ENCODE measurements around the gene WAC.
"Not testable (repeated sequence)": the region's sequence is repeated elsewhere in the genome, so short reads cannot be mapped to it uniquely, and the experiment has no call there.

The WAC gene

DNA sequence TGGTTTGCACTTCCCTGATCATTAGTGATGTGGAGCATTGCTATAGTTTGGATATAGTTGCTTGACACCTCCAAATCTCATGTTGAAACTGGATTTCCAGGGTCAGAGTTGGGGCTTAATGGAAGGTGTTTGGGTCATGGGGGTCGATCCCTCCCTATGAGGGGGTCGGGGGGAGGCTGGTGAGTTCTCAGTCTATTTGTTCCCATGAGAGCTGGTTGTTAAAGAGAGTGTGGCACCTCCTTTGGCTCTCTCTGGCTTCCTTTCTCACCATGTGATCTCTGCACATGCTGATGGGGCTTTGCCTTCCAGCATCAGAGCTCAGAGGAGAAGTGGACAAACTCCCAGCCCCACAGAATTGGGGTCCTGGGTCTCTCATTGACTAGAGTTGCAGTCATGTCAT lies 107.6 kb downstream of the WAC start:
- Mint-ChIP-seq H3K27ac (no peak overlapping the region), H3K9me3 (peaks cover 3% of the 10 kb centered on the region), H3K36me3 (peaks cover 1% of the 10 kb centered on the region), H3K27me3 (no peaks in the 10 kb centered on the region), H3K4me3 (no peak overlapping the region), H3K4me1 (no peaks in the 10 kb centered on the region)

DNA sequence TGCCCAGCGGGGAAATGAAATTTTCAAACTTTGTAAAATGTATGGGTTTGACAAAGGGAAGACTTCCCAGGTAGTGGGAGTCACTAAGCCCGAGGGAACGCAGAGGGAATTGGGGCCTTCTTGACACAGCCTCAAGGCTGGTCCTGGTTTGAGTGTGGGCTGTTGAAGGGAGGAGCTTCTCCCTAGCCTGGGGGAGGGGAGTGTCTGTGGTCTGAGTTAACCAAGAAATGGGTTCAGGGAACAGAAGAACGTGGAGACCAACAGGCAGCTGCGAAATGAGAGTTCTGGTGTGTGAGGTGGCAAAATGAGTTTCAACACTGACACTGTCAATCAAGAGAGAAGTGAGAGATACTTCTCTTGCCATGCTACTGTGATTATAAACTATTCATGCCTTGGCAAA lies 111.7 kb downstream of the WAC start:
- no peaks in the 10 kb centered on the region for H3K36me3 Mint-ChIP-seq
- H3K27me3 Mint-ChIP-seq: no peaks in the 10 kb centered on the region
- no peaks in the 10 kb centered on the region for H3K9me3 Mint-ChIP-seq
- H3K27ac Mint-ChIP-seq: no peak overlapping the region
- H3K4me3 Mint-ChIP-seq: no peak overlapping the region
- H3K4me1 Mint-ChIP-seq: no peaks in the 10 kb centered on the region

DNA sequence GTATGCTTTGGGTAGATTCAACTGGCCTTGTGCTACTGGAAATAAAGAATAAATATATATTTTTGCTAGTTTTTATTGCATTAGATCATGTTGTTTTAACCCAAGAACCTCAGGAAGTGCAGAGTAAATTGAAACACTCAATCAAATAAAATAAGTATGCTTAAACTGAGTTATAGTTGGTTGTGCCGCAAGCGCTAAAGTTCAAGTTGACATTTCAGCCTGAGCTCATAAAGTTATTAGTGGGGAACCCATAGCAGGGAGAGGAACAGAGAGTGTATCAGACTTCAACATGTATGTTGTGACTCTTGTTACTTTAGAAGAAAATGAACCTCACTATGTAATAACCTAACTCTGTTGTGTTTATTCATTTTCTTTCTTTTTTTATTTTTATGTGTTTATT lies 119.2 kb downstream of the WAC start:
- H3K4me3 Mint-ChIP-seq: no peak overlapping the region
- no peak overlapping the region for H3K27ac Mint-ChIP-seq
- H3K36me3 Mint-ChIP-seq: peaks cover 1% of the 10 kb centered on the region
- H3K4me1 Mint-ChIP-seq: no peaks in the 10 kb centered on the region
- H3K27me3 Mint-ChIP-seq: peaks cover 4% of the 10 kb centered on the region
- H3K9me3 Mint-ChIP-seq: no peaks in the 10 kb centered on the region

DNA sequence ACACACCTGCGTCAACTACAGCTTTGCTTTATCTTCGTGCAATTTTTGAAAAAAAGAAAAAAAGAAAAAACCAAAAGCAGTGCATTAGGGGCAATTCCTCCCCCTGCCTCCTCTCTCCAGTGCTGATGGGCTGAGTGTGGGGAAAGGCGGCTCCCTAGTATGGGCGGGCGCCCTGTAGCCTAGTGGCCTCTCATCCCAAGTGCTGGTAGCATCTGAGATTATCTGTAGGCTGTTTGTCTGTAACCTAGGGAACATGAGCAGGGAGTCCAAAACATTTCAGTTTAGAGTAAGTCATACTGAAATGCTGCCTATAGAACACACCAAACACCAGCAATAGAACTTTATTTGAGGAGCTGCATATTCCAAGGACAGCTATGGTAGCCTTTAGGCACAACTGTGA lies 119.8 kb downstream of the WAC start:
- H3K27me3 Mint-ChIP-seq: peaks cover 4% of the 10 kb centered on the region
- H3K4me3 Mint-ChIP-seq: no peak overlapping the region
- peaks cover 1% of the 10 kb centered on the region for H3K36me3 Mint-ChIP-seq
- no peaks in the 10 kb centered on the region for H3K9me3 Mint-ChIP-seq
- no peak overlapping the region for H3K27ac Mint-ChIP-seq
- no peaks in the 10 kb centered on the region for H3K4me1 Mint-ChIP-seq

DNA sequence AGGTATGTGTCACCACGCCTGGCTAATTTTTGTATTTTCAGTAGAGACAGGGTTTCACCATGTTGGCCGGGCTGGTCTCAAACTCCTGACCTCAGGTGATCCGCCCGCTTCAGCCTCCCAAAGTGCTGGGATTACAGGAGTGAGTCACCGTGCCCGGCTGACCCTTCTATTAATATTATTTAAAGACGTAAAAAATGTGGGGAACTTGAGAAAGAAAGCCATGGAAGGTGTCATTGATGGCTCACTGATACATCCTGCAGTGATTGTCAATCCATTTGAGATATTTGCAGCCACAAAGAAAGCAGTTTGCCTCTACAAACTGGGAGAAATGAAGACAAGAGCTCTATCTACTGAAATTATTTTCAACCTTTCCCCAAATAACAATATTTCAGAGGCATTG lies 125.9 kb downstream of the WAC start:
- not testable (repeated sequence) for H3K4me3 Mint-ChIP-seq, H3K4me1 Mint-ChIP-seq

DNA sequence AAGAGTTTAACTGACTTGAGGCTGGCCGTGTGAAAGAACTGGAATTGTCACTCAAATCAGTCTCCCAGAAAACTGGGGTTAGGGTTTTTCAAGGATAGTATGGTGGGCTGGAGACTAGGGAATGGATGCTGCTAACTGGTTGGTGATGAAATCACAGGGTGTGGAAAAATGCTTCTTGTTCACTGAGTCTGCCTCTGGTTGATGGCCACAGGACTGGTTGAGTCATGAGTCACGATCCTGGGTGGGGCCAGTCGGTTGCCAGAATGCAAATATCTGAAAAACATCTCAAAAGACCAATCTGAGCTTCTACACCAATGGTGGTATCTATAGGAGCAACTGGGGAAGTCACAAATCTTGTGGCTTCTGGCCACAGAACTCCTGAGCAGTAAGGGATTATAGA lies 128.1 kb downstream of the WAC start:
- H3K36me3 Mint-ChIP-seq: no peaks in the 10 kb centered on the region
- H3K27ac Mint-ChIP-seq: no peak overlapping the region
- H3K9me3 Mint-ChIP-seq: no peaks in the 10 kb centered on the region

More for the DNA sequence above, 125.9 kb downstream of the WAC start:
- not testable (repeated sequence) for H3K9me3 Mint-ChIP-seq, H3K27me3 Mint-ChIP-seq, H3K36me3 Mint-ChIP-seq, H3K27ac Mint-ChIP-seq

DNA sequence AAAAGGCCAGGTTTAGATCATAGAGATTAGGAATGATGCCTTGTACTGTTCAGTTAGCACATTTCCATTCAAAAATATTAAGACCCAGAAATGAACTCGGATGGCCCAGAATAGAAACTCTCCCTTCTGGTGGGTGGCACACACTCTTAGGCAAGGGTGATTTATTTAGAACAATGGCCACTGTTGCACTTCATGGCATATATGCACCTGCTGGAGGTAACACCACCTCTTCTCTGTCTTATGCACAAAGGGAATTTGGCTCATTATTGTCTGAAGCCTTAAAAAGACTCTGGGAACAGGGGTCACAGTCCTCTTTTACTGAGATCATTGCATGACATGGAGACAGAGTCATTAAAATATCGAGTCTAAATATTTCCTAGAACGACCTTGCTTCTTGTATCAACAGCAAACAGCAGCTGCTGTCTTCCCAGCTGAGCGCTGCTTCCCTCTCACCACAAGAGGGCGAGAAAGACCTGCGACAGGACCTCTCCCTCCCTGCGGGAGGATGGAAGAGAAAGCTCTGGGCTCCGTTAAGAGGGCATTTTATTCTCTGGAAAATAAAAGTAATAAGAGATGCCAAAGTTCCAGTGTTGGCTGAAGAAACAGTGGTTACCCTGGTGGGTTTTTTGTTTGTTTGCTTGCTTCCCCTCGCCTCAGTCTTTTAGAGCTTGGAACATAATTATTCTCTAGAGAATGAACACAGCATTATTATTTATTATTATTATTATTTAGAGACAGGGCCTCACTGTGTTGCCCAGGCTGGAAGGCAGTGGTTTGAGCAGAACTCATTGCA lies 130.9 kb downstream of the WAC start:
- H3K4me1 Mint-ChIP-seq: peaks cover 8% of the 10 kb centered on the region
- H3K27ac Mint-ChIP-seq: no peak overlapping the region
- H3K4me3 Mint-ChIP-seq: no peak overlapping the region
- no peaks in the 10 kb centered on the region for H3K9me3 Mint-ChIP-seq
- no peaks in the 10 kb centered on the region for H3K36me3 Mint-ChIP-seq
- peaks cover 38% of the 10 kb centered on the region for H3K27me3 Mint-ChIP-seq

More for the DNA sequence above, 128.1 kb downstream of the WAC start:
- no peaks in the 10 kb centered on the region for H3K4me1 Mint-ChIP-seq
- H3K27me3 Mint-ChIP-seq: peaks cover 15% of the 10 kb centered on the region
- H3K4me3 Mint-ChIP-seq: no peak overlapping the region

DNA sequence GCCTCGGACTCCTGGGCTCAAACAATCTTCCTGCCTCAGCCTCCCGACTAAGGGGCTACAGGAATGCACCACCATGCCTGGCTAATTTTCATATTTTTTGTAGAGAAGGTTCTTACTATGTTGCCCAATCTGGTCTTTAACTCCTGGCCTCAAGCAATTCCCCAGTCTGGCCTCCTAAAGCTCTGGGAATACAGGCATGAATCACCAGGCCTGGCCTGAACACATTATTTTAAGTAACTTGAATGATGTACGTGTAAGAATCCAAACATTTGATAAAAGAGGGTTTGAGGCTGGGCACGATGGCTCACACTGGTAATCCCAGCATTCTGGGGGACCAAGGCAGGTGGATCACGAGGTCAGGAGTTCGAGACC lies 131.4 kb downstream of the WAC start:
- peaks cover 13% of the 10 kb centered on the region for H3K4me1 Mint-ChIP-seq
- no peak overlapping the region for H3K27ac Mint-ChIP-seq
- no peaks in the 10 kb centered on the region for H3K36me3 Mint-ChIP-seq
- H3K4me3 Mint-ChIP-seq: no peak overlapping the region
- H3K9me3 Mint-ChIP-seq: no peaks in the 10 kb centered on the region
- peaks cover 43% of the 10 kb centered on the region for H3K27me3 Mint-ChIP-seq

DNA sequence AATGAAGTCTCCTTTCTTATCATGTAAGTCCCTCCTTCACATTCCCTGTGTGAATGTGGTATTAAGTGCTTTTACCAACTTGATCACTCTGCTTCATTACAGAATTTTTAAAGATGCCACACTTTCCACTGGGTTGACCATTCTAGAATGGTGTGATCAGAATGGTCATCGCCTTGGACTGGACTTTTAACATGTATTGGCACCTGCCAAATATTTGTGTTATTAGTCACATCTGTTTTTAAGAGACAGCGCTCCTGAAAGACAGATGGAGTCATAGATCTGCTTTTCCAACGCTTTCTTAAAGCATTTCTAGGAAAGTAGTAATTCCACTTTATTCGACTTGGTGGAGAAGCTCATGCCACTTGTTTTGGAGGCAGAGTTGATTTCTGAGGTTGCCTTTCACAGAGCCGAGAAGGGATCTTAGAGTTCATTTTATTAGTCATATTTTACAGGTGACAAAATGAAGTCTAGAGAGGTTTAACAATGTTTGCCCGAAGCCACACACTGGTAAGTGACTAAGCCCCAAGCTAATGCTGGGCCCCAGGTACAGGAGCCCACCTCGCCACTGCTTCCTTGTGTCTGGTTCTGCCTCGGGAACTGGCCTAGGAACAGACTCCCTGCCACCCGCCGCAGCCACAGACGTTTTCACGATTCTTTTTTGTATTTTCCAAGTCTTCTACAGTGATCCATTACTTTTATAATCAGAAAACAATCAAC lies 134.0 kb downstream of the WAC start:
- H3K4me3 Mint-ChIP-seq: no peak overlapping the region
- H3K27ac Mint-ChIP-seq: no peak overlapping the region
- H3K9me3 Mint-ChIP-seq: no peaks in the 10 kb centered on the region
- peaks cover 16% of the 10 kb centered on the region for H3K4me1 Mint-ChIP-seq
- H3K27me3 Mint-ChIP-seq: peaks cover 57% of the 10 kb centered on the region
- H3K36me3 Mint-ChIP-seq: no peaks in the 10 kb centered on the region

DNA sequence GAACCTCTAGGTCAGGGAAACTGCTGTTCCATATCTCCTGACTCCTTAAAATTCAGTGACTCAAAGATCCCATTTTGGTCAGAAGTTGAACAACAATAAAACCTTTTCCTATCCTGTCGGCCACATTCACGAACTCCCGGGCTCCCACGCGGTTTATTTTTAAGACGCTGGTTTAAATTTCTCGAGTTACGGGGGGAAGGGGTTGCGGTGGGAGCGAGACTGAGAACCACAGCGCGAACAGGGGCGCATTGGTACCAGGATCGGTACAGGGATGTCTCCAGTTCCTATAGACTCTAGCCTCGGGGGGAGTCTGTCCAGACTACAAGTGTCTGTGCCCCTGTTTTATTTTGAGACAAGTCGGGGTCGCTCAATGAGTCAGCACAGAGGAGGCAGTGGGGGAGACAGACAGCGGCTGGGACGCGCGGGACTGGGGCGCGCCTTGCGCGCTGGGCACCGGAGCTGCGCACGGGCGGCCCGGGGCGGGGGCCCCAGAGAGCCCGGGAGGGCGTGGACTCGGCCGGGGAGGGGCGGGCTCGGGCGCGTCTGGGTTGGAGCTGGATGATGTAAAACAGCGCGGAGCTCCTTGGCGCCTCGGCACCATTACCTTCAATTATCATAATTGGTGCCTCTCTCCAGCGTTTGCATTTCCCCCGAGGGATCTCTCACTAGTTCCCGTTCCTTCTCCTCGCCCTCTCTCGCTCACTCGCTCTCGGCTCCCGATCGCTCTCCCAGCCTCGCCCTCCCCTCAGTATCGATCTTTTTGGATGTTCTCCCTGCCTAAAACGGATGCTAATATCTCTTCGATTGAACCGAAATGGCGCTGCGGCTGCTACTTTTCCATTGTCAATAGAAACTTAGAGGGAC lies 135.7 kb downstream of the WAC start:
- H3K9me3 Mint-ChIP-seq: no peaks in the 10 kb centered on the region
- no peaks in the 10 kb centered on the region for H3K36me3 Mint-ChIP-seq
- no peak overlapping the region for H3K27ac Mint-ChIP-seq
- peak overlapping the region; percentile 81 for H3K4me3 Mint-ChIP-seq
- H3K27me3 Mint-ChIP-seq: peaks cover 59% of the 10 kb centered on the region
- H3K4me1 Mint-ChIP-seq: peaks cover 16% of the 10 kb centered on the region

DNA sequence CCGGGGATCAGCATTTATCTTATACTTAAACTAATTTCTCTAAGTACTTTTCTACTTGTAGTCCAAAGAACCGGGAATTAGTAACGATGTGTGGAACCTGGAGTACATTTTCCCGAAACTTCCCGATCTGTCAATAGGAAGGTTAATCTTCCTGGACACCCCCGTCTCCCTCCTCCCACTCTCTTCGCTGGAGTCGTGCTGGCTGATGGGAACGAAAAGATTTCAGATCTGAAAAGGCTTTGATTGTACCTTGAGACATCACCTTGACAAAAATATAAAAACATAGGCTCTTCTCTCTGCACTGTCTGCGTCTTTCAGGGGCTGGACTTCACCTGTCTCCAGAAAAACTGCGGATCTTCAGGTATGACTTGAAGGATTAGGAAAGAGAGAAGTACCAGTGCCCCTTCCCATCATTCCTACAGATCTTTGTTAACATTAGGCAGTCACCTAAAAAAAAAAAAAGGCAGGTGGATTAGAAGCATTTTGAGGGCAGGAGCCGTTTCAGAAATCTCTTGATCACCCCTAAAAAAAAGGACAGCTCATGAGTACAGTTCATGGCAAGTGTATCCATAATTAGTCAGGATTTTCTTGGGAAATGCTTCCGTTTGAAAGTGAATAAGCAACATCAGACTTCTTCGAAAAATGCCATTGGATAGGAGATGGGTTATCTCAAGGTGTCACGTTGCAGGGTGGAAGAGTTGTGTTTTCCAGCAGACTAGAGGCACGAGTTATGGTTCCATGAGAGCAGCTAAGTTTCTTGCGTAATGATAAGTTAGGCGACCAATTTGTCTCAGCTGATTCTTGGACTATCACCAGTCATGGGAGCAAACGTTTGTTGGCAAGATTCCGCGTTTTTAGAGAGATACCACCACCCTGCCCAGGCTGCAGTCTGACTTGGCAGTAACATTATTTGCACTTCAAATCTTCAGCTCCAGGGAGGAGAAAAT lies 136.6 kb downstream of the WAC start:
- H3K4me3 Mint-ChIP-seq: peak overlapping the region; percentile 81
- H3K36me3 Mint-ChIP-seq: no peaks in the 10 kb centered on the region
- peak overlapping the region; percentile 17 for H3K27ac Mint-ChIP-seq
- peaks cover 16% of the 10 kb centered on the region for H3K4me1 Mint-ChIP-seq
- peaks cover 57% of the 10 kb centered on the region for H3K27me3 Mint-ChIP-seq
- no peaks in the 10 kb centered on the region for H3K9me3 Mint-ChIP-seq

All from activated naive CD4-positive, alpha-beta T cell treated with anti-CD3 and anti-CD28 coated beads, Interleukin-2, amount 50 U/mL, for 24 hours (primary cell).